ENCODE measurements around the gene TENM3. TPM values are rescaled to one million over a fixed set of nuclear protein-coding genes. Genes with fewer than 3 reads are reported as not detected.
A peak's percentile ranks its signal among the peaks of the same experiment; 100 is the strongest.

Gene TENM3
- total and polyA plus RNA-seq, 7 experiments from 2014 or later: not detected

DNA sequence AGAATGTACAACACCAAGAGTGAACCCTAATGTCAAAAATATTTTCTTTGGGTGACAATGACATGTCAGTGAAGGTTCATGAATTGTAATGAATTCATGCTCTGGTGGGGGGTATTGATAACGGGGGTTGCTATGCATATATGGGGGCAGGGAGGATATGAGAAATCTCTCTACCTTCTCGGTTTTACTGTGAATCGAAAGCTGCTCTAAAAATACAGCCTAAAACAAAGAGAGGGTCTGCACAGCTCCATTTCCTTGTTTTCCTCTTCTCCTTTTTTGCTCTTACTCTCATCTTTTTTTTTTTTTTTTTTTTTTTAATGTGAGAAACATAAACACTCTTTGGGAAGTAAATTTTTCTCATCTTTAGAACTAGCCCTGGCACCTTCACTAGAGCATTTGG lies 588.2 kb downstream of the TENM3 start:
- ATAC-seq (no peak), DNase-seq (no peak)
- H3K27me3 Mint-ChIP-seq: peaks cover 28 to 33% (median 32%) of the 10 kb centered on the region in 5 donors
- no peaks in the 10 kb centered on the region for H3K36me3 ChIP-seq (ENCODE audit: control insufficient read depth in 2 of 3, insufficient read depth in 3 of 3, low read length in 3 of 3)
- intact Hi-C loops (cut with micrococcal nuclease): no loop called here
- CTCF ChIA-PET: interaction anchor here (0.7 kb wide), 1 partner anchor 1766 kb away, joined by 3 read pairs; no protein-coding TSS in a partner anchor
- H3K4me3 Mint-ChIP-seq: no peak overlapping the region
- no peaks in the 10 kb centered on the region for H3K9me3 ChIP-seq (ENCODE audit: control insufficient read depth in 2 of 3, low read length in 3 of 3)
- no peak overlapping the region for H3K27ac Mint-ChIP-seq
- peaks cover 0 to 6% (median 2%) of the 10 kb centered on the region in 11 donors for H3K9me3 Mint-ChIP-seq
- H3K4me1 Mint-ChIP-seq: peaks cover 0 to 9% (median 5%) of the 10 kb centered on the region in 7 donors
- no peak overlapping the region for H3K4me3 ChIP-seq (ENCODE audit: low read length)
- POLR2A ChIA-PET: no interaction called here
- peaks cover 0 to 3% of the 10 kb centered on the region in 2 donors for H3K4me1 ChIP-seq (ENCODE audit: control insufficient read depth in 2 of 2, insufficient read depth in 2 of 2, low read length in 2 of 2)
- no peak overlapping the region for H3K27ac ChIP-seq (ENCODE audit: low read depth, low read length)
- no peaks in the 10 kb centered on the region for H3K27me3 ChIP-seq (ENCODE audit: control insufficient read depth in 2 of 2, insufficient read depth in 2 of 2, low read length in 2 of 2)
- H3K36me3 Mint-ChIP-seq: peaks cover 0 to 11% (median 3%) of the 10 kb centered on the region in 5 donors

- ATAC-seq (no peak), DNase-seq (no peak)
- ChIA-PET POLR2A (no interaction called here), CTCF (no interaction called here)
- Histone ChIP-seq H3K4me3 (ENCODE audit: low read length) (no peak overlapping the region), H3K4me1 (ENCODE audit: control insufficient read depth in 2 of 2, insufficient read depth in 2 of 2, low read length in 2 of 2) (no peaks in the 10 kb centered on the region), H3K36me3 (ENCODE audit: control insufficient read depth in 2 of 3, insufficient read depth in 3 of 3, low read length in 3 of 3) (no peaks in the 10 kb centered on the region), H3K9me3 (ENCODE audit: control insufficient read depth in 2 of 3, low read length in 3 of 3) (no peaks in the 10 kb centered on the region), H3K27ac (ENCODE audit: low read depth, low read length) (no peak overlapping the region), H3K27me3 (ENCODE audit: control insufficient read depth in 2 of 2, insufficient read depth in 2 of 2, low read length in 2 of 2) (no peaks in the 10 kb centered on the region)
- Mint-ChIP-seq H3K4me1 (peaks cover 0 to 11% (median 0%) of the 10 kb centered on the region in 7 donors), H3K27me3 (peaks cover 33 to 44% (median 38%) of the 10 kb centered on the region in 5 donors), H3K27ac (peak overlapping the region in 1 of 9 donors; percentile 14), H3K9me3 (peaks cover 0 to 9% (median 2%) of the 10 kb centered on the region in 11 donors), H3K36me3 (peaks cover 2 to 11% (median 3%) of the 10 kb centered on the region in 5 donors), H3K4me3 (no peak overlapping the region)
- intact Hi-C loops (cut with micrococcal nuclease): no loop called here
Observed at GRCh38 chr4:182832352-182833120, 589.3 kb downstream of the TENM3 start.

- Histone ChIP-seq H3K4me1 (ENCODE audit: control insufficient read depth in 2 of 2, insufficient read depth in 2 of 2, low read length in 2 of 2) (no peaks in the 10 kb centered on the region), H3K36me3 (ENCODE audit: control insufficient read depth in 2 of 3, insufficient read depth in 3 of 3, low read length in 3 of 3) (no peaks in the 10 kb centered on the region), H3K9me3 (ENCODE audit: control insufficient read depth in 2 of 3, low read length in 3 of 3) (no peaks in the 10 kb centered on the region), H3K27ac (ENCODE audit: low read depth, low read length) (no peak overlapping the region), H3K27me3 (ENCODE audit: control insufficient read depth in 2 of 2, insufficient read depth in 2 of 2, low read length in 2 of 2) (no peaks in the 10 kb centered on the region), H3K4me3 (ENCODE audit: low read length) (no peak overlapping the region)
- POLR2A ChIA-PET: no interaction called here
- Mint-ChIP-seq H3K4me1 (peaks cover 0 to 10% (median 0%) of the 10 kb centered on the region in 7 donors), H3K4me3 (no peak overlapping the region), H3K27me3 (peaks cover 23 to 57% (median 45%) of the 10 kb centered on the region in 5 donors), H3K27ac (peak overlapping the region in 1 of 9 donors; percentile 30), H3K36me3 (peaks cover 2 to 11% (median 3%) of the 10 kb centered on the region in 5 donors), H3K9me3 (peaks cover 0 to 9% (median 2%) of the 10 kb centered on the region in 11 donors)
- CTCF ChIA-PET: no interaction called here
- ATAC-seq (no peak), DNase-seq (no peak)
- intact Hi-C loops (cut with micrococcal nuclease): no loop called here
Observed at GRCh38 chr4:182835006-182835740, 592.0 kb downstream of the TENM3 start.

DNA sequence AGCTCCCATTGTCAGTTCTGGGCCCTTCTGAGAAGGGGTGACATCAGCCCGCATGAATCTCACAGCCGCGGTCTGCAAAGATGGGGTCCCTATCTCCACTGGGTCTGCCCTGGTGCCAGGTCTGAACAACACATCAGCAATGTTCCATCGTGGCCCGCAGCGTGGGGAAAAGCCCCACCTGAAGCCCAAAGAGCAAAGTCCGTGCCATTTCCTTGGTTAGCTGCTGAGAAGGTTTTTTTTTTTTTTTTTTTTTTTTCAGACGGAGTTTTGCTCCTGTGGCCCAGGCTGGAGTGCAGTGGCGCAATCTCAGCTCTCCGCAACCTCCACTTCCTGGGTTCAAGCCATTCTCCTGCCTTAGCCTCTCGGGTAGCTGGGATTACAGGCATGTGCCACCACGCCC lies 594.6 kb downstream of the TENM3 start:
- H3K27me3 Mint-ChIP-seq: peaks cover 5 to 58% (median 42%) of the 10 kb centered on the region in 5 donors
- ATAC-seq (no peak), DNase-seq (no peak)
- H3K27ac ChIP-seq (ENCODE audit: low read depth, low read length): no peak overlapping the region
- intact Hi-C loops (cut with micrococcal nuclease): no loop called here
- H3K9me3 ChIP-seq (ENCODE audit: control insufficient read depth in 2 of 3, low read length in 3 of 3): no peaks in the 10 kb centered on the region
- H3K27ac Mint-ChIP-seq: no peak overlapping the region
- ChIA-PET POLR2A (no interaction called here), CTCF (no interaction called here)
- no peaks in the 10 kb centered on the region for H3K4me1 ChIP-seq (ENCODE audit: control insufficient read depth in 2 of 2, insufficient read depth in 2 of 2, low read length in 2 of 2)
- H3K36me3 ChIP-seq (ENCODE audit: control insufficient read depth in 2 of 3, insufficient read depth in 3 of 3, low read length in 3 of 3): no peaks in the 10 kb centered on the region
- H3K4me3 Mint-ChIP-seq: no peak overlapping the region
- no peak overlapping the region for H3K4me3 ChIP-seq (ENCODE audit: low read length)
- H3K36me3 Mint-ChIP-seq: peaks cover 0 to 7% (median 3%) of the 10 kb centered on the region in 5 donors
- peaks cover 0 to 4% (median 0%) of the 10 kb centered on the region in 11 donors for H3K9me3 Mint-ChIP-seq
- H3K4me1 Mint-ChIP-seq: peaks cover 0 to 5% (median 0%) of the 10 kb centered on the region in 7 donors
- H3K27me3 ChIP-seq (ENCODE audit: control insufficient read depth in 2 of 2, insufficient read depth in 2 of 2, low read length in 2 of 2): no peaks in the 10 kb centered on the region

DNA sequence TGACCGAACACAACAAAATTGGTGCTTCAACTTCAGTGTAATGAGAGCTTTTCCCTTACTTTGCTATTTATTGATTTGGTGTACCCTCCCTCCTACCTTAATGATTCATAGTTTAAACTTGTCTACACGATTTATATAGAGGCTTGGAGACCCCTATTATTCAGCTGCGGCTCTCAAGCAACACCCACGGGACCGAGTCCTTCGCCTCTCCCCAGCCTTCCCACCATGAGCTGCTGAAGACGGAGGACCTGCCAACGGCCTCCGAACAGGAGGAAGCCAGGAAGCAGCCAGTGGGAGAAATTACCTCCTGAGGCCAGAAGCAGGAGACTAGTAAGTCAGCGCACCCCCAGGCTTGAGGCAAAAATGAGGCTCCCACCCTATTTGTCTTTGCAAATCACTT lies 595.3 kb downstream of the TENM3 start:
- no peak overlapping the region for H3K27ac Mint-ChIP-seq
- no peaks in the 10 kb centered on the region for H3K27me3 ChIP-seq (ENCODE audit: control insufficient read depth in 2 of 2, insufficient read depth in 2 of 2, low read length in 2 of 2)
- peaks cover 0 to 4% (median 0%) of the 10 kb centered on the region in 11 donors for H3K9me3 Mint-ChIP-seq
- H3K4me3 ChIP-seq (ENCODE audit: low read length): no peak overlapping the region
- ATAC-seq: no peak
- peaks cover 5 to 64% (median 42%) of the 10 kb centered on the region in 5 donors for H3K27me3 Mint-ChIP-seq
- no peak overlapping the region for H3K27ac ChIP-seq (ENCODE audit: low read depth, low read length)
- ChIA-PET POLR2A (no interaction called here), CTCF (no interaction called here)
- no peaks in the 10 kb centered on the region for H3K4me1 ChIP-seq (ENCODE audit: control insufficient read depth in 2 of 2, insufficient read depth in 2 of 2, low read length in 2 of 2)
- H3K36me3 Mint-ChIP-seq: peaks cover 0 to 7% (median 3%) of the 10 kb centered on the region in 5 donors
- no peaks in the 10 kb centered on the region for H3K36me3 ChIP-seq (ENCODE audit: control insufficient read depth in 2 of 3, insufficient read depth in 3 of 3, low read length in 3 of 3)
- intact Hi-C loops (cut with micrococcal nuclease): no loop called here
- H3K4me1 Mint-ChIP-seq: peaks cover 0 to 5% (median 0%) of the 10 kb centered on the region in 7 donors
- H3K4me3 Mint-ChIP-seq: no peak overlapping the region
- DNase-seq: no peak
- no peaks in the 10 kb centered on the region for H3K9me3 ChIP-seq (ENCODE audit: control insufficient read depth in 2 of 3, low read length in 3 of 3)

DNA sequence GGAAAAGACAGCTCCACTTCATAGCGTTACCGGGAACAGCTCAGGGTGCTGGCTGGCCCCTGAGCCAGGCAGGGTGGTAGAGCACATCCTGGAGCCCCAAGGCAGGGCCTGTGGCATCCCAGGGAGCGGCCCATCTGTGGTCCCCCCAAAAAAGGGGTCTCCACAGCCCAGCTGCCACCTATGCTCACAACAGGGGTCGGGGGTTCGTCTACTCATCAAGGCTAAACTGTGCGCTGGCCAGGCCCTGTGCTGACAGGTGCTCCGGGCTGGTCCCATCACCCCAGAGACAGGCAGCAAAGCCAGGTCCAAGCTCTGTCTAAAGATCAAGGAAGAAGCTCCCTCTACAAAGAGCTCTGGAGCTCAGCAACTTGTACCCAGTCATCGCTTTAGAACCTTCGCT lies 596.1 kb downstream of the TENM3 start:
- Histone ChIP-seq H3K36me3 (ENCODE audit: control insufficient read depth in 2 of 3, insufficient read depth in 3 of 3, low read length in 3 of 3) (no peaks in the 10 kb centered on the region), H3K27me3 (ENCODE audit: control insufficient read depth in 2 of 2, insufficient read depth in 2 of 2, low read length in 2 of 2) (no peaks in the 10 kb centered on the region), H3K4me1 (ENCODE audit: control insufficient read depth in 2 of 2, insufficient read depth in 2 of 2, low read length in 2 of 2) (no peaks in the 10 kb centered on the region), H3K4me3 (ENCODE audit: low read length) (no peak overlapping the region), H3K9me3 (ENCODE audit: control insufficient read depth in 2 of 3, low read length in 3 of 3) (no peaks in the 10 kb centered on the region), H3K27ac (ENCODE audit: low read depth, low read length) (no peak overlapping the region)
- CTCF ChIA-PET: no interaction called here
- peaks cover 5 to 64% (median 42%) of the 10 kb centered on the region in 5 donors for H3K27me3 Mint-ChIP-seq
- no peak for ATAC-seq
- H3K27ac Mint-ChIP-seq: no peak overlapping the region
- peaks cover 0 to 4% (median 0%) of the 10 kb centered on the region in 11 donors for H3K9me3 Mint-ChIP-seq
- POLR2A ChIA-PET: no interaction called here
- intact Hi-C loops (cut with micrococcal nuclease): no loop called here
- peaks cover 0 to 7% (median 3%) of the 10 kb centered on the region in 5 donors for H3K36me3 Mint-ChIP-seq
- no peak for DNase-seq
- H3K4me1 Mint-ChIP-seq: peaks cover 0 to 5% (median 0%) of the 10 kb centered on the region in 7 donors
- H3K4me3 Mint-ChIP-seq: no peak overlapping the region
